ENCODE data around the gene MED13L.

MED13L gene

GRCh38 chr12:115944392-115944742 lies 333.1 kb downstream of the MED13L start:
- no peak overlapping the region for H3K27ac ChIP-seq

GRCh38 chr12:115943630-115944391 lies 333.7 kb downstream of the MED13L start:
- H3K27ac ChIP-seq = no peak overlapping the region

More at GRCh38 chr12:115944392-115944742, 333.1 kb downstream of the MED13L start:
- TF ChIP-seq CTCF (conservative IDR thresholded peaks at IDR 0.05) = no peak

GRCh38 chr12:115943310-115943629 lies 334.2 kb downstream of the MED13L start:
- no peak for TF ChIP-seq CTCF (conservative IDR thresholded peaks at IDR 0.05)
- no peak overlapping the region for H3K27ac ChIP-seq

More at GRCh38 chr12:115943630-115944391, 333.7 kb downstream of the MED13L start:
- no peak for TF ChIP-seq CTCF (conservative IDR thresholded peaks at IDR 0.05)

GRCh38 chr12:115942346-115942745 lies 335.1 kb downstream of the MED13L start:
- TF ChIP-seq CTCF (conservative IDR thresholded peaks at IDR 0.05) = no peak
- H3K27ac ChIP-seq = no peak overlapping the region

GRCh38 chr12:115941362-115941761 lies 336.1 kb downstream of the MED13L start:
- no peak overlapping the region for H3K27ac ChIP-seq
- TF ChIP-seq CTCF (conservative IDR thresholded peaks at IDR 0.05) = no peak

- TF ChIP-seq CTCF (conservative IDR thresholded peaks at IDR 0.05) = no peak
- no peak overlapping the region for H3K27ac ChIP-seq
These were observed 338.6 kb downstream of the MED13L start for GRCh38 chr12:115938794-115939377.

- no peak for TF ChIP-seq CTCF (conservative IDR thresholded peaks at IDR 0.05)
- no peak overlapping the region for H3K27ac ChIP-seq
These were observed 340.2 kb downstream of the MED13L start for GRCh38 chr12:115936997-115937916.

Measured in VCaP (cell line).